ENCODE results near the gene VILL.
"Not testable (repeated sequence)": the region's sequence is repeated elsewhere in the genome, so short reads cannot be mapped to it uniquely, and the experiment has no call there.

VILL gene

DNA sequence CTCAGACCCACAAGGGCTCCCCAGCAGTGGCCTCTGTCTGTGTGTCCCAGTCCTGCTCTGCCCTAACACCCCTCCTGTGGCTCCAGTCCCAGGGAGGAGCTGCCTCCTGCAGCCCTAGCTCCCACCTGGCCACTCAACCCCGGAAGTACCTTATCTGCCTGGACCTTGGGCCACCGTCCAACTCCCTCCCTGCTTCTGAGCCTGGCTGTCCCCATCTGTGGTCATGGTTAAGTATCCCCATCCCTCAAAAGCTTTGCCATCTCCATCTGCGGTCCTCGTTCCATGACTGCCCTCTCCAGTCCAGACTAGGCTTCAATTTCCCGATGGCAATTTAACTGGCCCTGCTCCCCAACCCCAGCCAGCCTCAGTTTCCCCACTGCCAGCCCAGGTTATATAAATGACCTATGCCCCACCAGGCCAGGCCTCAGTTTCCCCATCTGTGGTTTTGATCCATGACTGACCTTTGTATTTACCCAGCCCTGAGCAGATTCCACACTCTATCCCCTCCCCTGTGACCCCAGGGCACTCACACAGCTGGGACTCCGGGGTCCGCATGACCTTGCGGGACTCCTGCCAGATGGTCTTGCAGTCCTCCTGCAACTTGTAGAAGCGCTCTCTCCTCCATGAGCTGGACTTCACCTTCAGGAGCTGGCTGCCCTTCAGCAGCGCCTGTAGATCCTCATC, 29.2 kb downstream of the VILL start:
- DNase-seq: no peak

DNA sequence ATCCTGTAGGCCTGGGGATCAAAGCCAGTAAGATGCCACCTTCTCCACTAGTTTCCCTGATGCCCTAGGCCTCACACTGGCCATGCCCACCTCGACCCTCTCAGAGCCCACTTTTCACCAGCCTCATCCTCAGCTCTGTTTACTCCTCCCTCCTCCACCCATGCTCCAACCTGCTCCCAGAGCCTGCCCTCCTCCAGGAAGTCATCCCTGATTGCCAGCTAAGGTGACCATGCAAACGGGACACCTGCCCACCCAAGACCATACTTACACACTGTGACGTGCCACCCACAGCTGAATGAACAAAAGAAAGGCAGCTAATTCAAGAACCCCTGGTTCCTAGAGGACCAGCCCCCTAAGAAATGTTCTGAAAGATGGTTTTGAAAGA, 29.7 kb downstream of the VILL start:
- no peak for DNase-seq

DNA sequence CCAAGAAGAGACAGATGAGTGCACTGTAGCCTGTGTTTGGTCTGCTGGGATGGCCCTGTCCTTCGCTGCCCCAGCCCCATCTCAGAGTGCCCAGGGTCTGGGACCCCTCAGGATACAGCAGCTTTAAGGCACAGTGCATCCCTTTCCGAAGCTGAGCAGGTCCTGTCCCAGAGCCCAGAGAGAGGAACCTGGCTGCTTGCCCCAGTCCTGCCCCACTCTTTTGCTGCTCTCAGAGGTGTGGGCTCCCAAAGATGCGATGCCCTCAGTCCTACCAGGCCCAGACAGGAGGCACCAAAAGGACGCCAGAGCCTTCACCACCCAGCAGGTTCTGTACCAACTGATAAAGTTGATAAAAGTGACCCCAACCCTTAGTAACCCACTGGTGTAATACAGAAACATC, 30.6 kb downstream of the VILL start:
- DNase-seq: no peak

DNA sequence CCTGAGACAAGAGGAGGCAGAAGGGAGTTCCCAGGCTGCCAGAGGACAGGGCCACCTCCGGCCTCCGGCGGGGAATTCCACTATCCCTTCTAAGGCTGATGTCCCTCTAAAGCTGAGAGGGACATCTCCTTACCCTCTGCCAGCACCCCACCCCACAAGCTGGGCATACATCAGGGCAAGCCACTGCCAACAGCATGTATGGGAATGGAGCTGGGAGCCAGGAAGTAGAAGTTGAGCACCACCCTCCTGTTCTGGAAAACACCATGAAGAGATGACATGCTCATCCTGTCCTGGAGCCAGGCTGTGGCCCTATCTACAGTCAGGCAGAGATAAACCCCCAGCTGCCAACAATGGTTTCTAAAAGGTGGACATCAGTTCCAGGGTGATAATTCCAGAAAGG, 31.7 kb downstream of the VILL start:
- DNase-seq: no peak

DNA sequence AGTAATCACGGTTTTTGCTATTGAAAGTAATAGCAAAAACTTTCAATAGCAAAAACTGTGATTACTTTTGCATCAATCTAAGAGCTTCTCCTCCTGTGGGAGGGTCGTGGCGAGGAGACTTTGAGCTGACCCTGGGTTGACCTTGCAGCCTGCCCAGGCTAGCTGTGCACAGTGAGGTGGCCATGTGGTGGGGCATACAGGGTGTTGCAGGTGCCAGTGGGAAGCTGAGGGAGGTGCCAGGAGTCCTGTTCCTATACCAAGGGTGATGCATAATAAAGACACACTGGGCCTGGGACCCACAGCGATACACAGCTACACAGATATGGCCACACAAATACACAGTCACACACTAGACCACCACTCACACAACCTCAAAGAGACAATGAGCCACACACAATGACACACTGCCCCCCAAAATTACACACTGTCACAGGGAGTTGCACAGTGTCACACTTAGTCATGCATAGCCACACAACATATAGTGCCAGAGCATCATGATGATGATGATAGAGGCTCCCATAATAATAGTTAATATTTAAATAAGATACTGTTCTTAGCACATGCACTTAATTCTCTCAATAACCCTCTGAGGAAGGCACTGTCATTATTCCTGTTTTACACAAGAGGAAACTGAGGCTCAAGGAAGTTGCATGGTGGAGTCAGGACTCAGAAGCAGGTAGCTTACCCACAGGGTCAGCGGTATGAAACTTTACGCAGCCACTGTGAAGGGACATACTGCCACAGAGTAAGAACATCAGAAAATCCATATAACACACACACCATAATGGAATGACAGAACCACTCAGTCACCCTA, 32.5 kb downstream of the VILL start:
- DNase-seq: no peak

DNA sequence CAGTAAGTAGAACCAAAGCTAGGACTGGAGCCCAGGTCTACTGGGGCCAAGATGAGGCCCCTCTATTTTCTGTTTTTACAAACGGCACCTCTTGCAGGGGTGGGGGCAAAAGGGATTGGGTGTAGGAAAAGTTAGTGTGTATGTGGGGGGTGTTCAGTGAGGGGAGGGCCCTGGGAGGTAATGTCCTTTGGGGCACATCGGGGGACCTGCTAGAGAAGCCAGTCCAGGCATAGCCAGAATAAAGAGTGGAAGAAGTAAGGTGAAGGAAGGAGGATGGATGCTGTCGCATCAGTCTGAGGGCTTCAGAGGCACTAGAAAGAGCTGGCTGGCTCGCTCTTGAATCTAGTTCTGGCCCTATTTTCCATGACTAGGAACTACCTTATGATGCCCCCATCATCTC, 36.3 kb downstream of the VILL start:
- no peak for DNase-seq

DNA sequence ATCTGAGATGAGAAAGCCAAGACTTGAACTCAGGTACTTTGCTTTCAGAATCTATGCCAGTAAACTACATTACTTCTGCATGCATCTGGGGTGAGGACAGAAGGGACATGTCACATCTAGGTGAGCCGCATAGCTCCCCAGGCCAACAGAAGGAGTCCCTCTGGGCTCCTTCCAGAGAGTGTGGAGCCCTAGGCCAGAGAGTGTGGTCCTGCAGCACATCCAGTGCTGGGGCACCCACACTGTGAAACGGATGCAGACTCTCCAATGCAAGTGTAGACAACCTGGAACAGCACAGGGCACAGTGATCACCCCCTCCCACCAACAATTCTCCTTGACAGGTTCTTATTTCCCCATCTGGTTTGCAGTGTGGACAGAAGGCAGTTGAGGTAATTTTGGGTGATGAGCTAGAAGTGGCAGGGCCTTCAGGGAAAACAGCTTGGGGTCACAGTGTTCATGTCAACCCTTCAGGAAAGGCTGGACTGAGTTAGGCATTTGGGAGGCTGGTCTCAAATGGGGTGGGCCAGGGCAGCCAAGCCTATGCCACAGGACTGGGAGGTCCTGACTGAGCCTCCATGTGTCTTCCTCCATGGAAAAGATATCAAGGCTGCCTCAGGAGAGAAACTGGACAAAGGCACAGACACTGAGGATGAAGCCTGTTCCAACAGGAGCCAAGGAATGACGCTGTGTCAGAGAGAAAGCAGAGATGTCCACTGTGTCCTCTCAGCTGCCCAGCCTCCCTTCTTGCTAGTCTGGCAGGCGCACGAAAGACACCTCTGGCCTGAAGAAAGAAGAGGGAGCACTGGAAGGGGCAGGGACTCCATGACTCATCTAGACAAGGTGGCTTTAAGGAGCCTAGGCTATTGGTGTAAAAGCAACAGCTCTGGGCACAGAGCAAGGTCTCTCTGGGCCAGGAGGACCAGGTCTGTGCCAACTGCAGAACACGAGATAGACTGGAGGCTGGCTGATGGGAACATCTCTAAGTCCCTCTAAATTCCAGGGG, 37.2 kb downstream of the VILL start:
- no peak for DNase-seq

DNA sequence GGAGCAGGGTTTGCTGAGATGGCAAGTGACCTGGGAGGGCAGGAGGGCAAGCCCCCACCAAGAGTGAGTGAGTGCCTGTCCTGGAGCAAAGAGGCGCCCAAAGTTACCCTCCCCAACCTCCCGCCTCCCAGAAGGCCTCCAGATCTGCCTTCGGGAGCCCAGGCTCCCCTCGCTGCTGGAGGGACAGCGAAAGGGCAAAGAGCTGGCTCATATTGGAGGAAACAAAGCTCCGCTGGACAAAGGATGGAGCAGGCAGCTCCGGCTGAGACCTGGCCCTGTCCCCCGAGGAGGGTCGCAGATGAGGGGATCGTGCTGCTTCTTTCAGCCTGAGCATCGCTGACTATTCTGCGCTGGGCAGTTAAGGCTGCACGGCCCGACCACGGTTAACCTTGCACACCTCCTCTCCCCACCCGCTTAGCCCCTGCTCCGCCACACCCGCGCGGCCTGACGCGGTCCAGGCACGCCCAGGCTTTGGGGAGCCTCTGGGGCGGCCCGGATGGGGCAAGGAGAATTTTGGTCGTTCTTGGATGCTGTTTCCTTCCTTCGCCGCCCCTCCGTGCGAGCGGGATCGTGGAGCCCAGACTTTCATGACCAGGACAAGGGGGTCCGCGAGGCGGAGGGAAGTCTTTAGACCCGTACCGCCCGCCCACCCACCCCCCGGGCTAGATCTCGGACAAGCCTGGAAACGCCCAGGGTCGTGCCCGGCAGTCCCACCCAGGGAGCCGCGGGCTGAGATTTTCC, 38.2 kb downstream of the VILL start:
- no peak for DNase-seq

DNA sequence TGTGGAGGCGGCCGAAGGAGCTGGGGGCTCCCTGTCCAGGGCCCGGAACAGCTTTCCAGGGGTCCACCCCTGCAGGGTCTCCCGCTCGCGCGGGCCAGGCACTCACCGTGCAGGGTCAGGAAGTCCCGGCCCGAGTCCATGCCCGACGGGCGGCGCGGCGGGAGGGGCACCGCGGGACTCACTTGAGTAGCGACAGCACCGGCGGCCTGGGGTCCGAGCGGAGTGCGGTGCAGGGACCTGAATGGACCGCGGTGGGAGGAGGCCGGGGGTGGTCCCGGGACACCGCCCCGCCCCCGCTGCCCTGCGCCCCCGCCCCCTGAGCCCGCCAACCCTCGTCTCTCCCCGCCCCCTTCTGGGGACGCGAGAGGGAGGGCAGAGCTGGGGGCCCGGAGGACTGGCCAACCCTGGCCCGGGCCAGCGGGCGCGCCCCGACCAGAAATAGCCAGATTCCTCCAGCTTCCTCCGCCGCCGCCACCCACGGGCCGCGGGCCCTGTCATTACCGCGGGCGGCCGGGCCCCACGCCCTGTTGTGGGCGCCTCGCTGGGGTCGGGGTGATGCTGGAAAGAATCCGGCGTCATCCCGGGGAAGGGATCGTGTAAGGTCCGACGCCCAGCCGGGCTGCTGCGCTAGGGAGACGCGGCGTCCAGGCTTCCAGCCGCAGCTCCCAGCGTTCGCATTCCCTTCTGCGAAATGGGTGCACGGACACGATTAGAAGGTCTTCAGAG, 39.0 kb downstream of the VILL start, which contains the start of gene PLCD1:
PLCD1 (minus strand) TSS at position 243 of the 726 bp plus-strand sequence; CDS start at position 140, 103 bp downstream.
- DNase-seq: peak in 1 of 2 experiments; percentile 41

DNA sequence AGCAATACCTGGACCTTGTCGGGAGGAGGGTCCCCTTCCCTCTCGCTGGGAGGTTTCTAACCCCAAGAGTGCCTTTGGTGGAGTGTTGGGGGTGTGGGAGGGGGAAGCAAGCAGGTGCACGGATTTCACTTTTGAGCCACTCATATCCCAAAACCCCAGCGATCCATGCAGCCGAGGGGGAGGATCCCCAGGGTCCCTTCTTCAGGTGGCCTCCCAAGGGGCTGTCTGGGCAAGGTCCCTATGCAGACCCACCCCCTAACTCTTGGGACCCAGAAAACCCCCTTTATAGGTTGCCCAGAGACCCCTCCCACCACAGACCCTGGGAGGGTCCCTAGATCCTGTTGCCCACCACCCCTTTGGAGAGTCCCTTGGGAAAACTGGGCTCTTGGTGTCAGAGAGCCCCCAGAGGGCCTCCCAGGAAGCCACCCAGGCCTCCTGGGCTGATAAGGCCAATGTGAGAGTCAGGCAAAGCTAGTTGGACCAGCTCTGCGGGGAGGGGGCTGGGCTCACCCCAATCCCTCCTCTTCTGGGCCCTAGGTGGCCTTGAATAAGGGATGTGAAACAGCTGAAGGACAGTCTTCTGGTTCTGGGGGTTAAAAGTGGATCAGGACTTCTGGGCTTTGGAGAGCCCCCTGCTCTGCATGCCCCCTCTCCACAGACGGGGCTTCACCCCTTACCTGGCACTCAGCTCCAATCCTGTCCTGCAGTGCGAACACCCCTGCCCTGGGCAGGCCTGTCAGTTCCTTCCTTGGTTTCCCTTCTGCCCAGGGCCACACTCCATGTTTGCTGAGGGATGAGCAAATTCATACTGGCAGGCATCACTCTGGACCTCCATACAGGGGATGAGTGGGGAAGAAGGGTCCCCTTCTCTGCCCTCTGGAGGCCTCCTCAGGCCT, 39.8 kb downstream of the VILL start:
- no peak for DNase-seq

DNA sequence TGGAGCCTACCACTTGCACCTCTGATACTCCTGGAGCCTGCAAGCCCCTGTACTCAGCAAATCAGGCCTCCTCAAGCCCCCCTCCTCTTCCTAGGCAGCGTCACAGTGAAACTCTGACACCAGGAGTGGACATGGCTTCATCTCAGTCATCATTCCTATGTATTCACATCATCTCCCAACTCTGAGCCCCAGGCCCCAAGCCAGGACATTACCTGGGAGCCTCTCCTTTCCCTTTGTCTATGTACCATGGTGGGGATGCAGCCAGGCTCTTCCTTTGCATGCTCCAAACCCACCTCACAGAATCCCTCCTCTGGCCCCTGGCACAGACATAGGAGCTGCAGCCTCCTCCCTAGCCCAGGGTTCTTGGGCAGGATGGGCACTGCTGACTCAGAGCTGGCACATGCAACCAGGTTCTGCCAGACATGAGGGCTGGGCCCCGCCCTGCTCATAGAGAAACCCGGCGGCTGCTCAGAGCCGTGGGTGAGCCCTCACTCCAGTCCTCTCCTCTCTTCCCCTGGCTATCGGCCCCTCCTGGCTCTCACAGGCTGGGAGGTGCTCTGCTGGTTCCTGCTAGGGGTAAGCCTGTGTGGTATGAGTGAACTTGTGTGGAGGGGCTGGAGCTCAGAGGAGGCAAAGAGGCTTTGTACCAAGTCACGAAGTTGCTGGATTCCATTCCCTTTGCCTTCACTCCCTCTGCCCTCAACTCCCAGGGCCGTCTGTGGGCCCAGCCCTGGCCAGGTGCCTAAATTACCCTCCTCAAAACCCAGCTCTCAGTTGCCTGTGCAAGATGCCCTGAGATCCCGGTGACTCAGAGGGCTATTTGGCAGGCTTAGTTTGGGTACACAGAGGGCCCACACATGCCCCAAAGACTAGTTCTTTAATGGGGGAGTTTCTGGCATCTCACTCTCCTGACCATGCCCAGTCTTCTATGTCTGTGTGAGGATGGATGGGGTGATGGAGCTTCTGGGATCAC, 40.7 kb downstream of the VILL start:
- DNase-seq: peak; percentile 46 to 61

DNA sequence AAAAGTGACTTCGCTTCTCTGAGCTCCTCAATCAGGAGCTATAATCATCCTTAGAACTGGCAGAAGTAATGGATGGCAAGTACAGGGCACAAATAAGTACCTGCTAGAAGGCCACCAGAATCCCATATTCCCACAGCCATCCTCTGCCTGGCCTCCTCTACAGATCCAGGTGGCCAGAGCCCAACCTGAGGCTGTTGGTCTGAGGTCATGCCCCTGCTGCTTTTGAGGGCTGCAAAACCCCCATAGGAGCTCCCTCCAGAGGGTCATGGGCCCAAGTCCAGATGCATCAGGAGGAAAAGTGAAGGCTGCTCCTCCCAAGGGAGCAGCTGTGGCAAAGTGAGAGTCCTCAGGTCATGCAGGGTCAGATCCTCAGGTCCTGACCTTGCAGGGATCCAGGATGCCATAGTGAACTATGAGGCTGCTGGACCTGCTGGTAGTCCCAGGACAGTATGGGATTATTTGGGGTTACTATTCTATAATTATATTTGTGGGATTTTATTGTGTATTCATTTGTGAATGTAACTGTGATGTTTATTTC, 41.8 kb downstream of the VILL start:
- no peak for DNase-seq

DNA sequence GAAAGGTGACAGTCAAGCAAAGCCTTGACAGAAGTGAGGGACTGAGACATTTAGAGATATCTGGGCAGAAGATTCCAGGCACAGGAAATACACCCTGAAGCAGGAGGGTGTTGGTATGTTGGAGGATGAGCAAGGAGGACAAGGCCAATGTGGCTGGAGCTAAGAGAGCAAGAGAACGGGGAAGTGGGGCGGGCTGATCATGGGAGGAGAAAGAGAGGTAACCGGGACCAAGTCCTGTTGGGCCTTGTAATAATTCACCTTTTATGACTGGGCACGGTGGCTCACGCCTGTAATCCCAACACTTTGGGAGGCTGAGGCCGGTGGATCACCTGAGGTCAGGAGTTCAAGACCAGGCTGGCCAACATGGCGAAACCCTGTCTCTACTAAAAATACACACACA, 43.0 kb downstream of the VILL start:
- not testable (repeated sequence) for DNase-seq

DNA sequence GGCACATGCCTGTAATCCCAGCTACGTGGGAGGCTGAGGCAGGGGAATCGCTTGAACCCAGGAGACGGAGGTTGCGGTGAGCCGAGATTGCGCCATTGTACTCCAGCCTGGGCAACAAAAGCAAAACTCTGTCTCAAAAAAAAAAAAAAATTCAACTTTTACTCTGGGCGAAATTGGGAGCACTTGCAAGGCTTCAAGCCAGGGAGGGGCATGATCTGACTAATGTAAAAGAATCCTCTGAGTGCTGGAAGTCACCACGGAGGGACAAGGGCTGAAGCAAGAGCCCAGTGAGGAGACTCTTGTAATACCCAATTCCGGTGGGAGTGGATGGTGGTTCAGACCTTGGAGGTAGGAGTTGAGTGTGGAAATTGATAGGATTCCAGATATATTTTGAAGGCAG, 43.7 kb downstream of the VILL start:
- DNase-seq: not testable (repeated sequence)

DNA sequence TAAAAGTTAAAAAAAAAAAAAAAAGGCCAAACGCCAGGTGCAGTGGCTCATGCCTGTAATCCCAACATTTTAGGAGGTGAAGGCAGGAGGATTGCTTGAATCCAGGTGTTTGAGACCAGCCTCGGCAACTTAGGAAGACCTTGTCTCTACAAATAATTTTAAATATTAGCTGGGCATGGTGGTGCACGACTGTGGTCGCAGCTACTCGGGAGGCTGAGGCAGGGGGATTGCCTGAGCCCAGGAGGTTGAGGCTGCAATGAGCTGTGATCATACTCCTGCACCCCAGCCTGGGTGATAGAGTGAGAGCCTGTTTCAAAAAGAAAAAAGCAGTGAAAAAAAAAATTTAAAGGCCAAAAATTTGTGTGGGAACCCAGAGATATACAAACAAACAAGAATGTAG, 45.7 kb downstream of the VILL start:
- DNase-seq: no peak

DNA sequence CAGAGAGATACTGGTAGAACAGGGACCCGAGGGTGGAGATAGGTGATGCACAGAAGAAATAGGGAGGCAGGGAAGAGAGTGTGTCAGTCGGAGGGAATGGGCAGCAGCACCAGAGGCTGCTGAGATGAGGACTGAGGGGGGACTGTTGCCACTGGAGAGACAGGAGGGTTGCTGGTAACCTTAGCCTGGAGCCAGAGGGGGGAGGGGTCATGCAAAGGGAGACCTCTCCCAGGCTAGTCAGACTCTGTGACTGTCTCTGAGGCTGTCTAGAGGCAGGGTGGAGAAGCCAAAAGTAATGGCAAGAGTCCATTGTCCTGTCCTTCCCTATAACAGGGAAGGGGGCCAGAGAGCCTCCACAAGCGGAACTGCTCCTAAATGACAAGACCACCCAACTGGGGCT, 46.3 kb downstream of the VILL start:
- no peak for DNase-seq

DNA sequence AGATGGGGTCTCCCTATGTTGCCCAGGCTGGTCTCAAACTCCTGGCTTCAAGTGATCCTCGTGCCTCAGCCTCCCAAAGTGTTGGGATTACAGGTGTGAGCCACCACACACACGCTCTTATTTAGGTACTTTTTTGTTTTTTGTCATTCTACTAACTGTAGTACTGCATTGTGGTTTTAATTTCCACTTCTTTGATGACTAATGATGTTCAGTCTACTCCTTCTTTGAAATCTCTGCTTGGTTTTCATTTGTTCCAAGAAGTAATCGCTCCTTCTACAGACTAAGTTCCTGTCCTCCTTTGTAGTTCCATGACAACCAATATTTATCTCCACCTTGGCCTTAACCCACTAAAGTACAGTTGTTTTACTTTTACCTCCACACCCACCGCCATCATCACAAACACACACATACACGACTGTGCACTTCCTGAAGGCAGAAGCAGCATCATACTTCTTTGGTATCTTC, 47.9 kb downstream of the VILL start:
- peak; percentile 52 to 56 for DNase-seq

DNA sequence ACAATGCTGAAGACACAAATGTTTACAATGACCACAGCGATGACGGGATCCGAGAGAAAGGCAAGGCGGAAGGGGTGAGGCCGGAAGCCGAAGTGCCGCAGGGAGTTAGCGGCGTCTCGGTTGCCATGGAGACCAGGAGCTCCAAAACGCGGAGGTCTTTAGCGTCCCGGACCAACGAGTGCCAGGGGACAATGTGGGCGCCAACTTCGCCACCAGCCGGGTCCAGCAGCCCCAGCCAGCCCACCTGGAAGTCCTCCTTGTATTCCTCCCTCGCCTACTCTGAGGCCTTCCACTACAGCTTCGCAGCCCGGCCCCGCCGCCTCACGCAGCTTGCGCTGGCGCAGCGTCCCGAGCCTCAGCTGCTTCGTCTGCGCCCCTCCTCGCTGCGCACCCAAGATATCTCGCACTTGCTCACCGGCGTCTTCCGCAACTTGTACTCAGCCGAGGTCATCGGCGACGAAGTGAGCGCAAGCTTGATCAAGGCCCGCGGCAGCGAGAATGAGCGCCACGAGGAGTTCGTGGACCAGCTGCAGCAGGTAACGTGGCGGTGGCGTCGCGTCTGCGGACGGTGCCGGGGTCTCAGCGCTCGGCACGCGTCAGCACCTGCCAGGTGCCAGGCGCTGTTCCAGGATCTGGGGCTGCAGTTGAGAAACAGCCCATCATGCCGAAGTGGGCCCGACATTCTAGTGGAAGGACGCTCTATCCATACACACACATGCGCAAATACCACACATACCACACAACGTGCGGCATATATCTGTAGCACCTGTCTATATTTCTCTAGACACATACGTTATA, 48.7 kb downstream of the VILL start, which contains the start of gene DLEC1:
DLEC1 (plus strand) TSS at position 108 of the 798 bp plus-strand sequence; CDS start at position 126, 18 bp downstream.
- peak; percentile 84 to 86 for DNase-seq
